ENCODE measurements around the gene ADCY10. TPM values are rescaled to one million over a fixed set of nuclear protein-coding genes. Genes with fewer than 3 reads are reported as not detected.

ADCY10 gene
- total RNA-seq, 1 experiment from 2014 or later = 0.46 TPM

- Histone ChIP-seq H2AFZ (no peak overlapping the region), H3F3A (ENCODE audit: insufficient read depth, low read depth) (peaks cover 9% of the 10 kb centered on the region; the same call in 1 of the 2 replicates), H3K27me3 (ENCODE audit: insufficient read depth, low read depth) (no peaks in the 10 kb centered on the region), H3K4me2 (no peak overlapping the region), H4K20me1 (ENCODE audit: insufficient read depth) (no peaks in the 10 kb centered on the region), H3K9me3 (ENCODE audit: insufficient read depth, low read depth) (peaks cover 7% of the 10 kb centered on the region; the same call in 1 of the 2 replicates), H3K9me2 (ENCODE audit: insufficient read depth) (no peaks in the 10 kb centered on the region), H3K4me1 (replicated peaks; ENCODE audit: insufficient read depth) (0 out of 2 replicates have a peak, but pooled peaks cover 14% of the 10 kb centered on the region), H3K27ac (no peak overlapping the region), H3K79me2 (ENCODE audit: low read depth) (no peaks in the 10 kb centered on the region), H3K4me3 (no peak overlapping the region), H3K36me3 (ENCODE audit: low read depth) (no peaks in the 10 kb centered on the region)
- POLR2A ChIA-PET (ENCODE audit: unreplicated experiment) = interaction anchor here (0.6 kb wide), 1 partner anchor 414 kb away, joined by 3 read pairs; no protein-coding TSS in a partner anchor
- BruUV-seq (replicated peaks) = no TSS peak
- CTCF ChIA-PET = no interaction called here
- no peak for DNase-seq
- TF ChIP-seq CTCF (conservative IDR thresholded peaks at IDR 0.05) = no peak
- TF ChIP-seq EZH2 (IDR thresholded peaks at IDR 0.05; ENCODE audit: low read depth) = no peak
- intact Hi-C loops (cut with micrococcal nuclease; ENCODE audit: unreplicated experiment) = no loop called here
These were observed 98.3 kb downstream of the ADCY10 start for GRCh38 chr1:167815650-167816049.

GRCh38 chr1:167812972-167813371 is 101.0 kb downstream of the ADCY10 start:
- Histone ChIP-seq H3F3A (ENCODE audit: insufficient read depth, low read depth) (no peaks in the 10 kb centered on the region), H3K4me1 (replicated peaks; ENCODE audit: insufficient read depth) (0 out of 2 replicates have a peak, but pooled peaks cover 4% of the 10 kb centered on the region), H3K4me2 (no peak overlapping the region), H2AFZ (no peak overlapping the region), H4K20me1 (ENCODE audit: insufficient read depth) (no peaks in the 10 kb centered on the region), H3K27me3 (ENCODE audit: insufficient read depth, low read depth) (no peaks in the 10 kb centered on the region), H3K79me2 (ENCODE audit: low read depth) (no peaks in the 10 kb centered on the region), H3K36me3 (ENCODE audit: low read depth) (0 out of 2 replicates have a peak, but pooled peaks cover 6% of the 10 kb centered on the region), H3K27ac (no peak overlapping the region), H3K9me3 (ENCODE audit: insufficient read depth, low read depth) (peaks cover 7% of the 10 kb centered on the region; the same call in 1 of the 2 replicates), H3K9me2 (ENCODE audit: insufficient read depth) (no peaks in the 10 kb centered on the region), H3K4me3 (no peak overlapping the region)
- no peak for DNase-seq
- ChIA-PET POLR2A (ENCODE audit: unreplicated experiment) (no interaction called here), CTCF (no interaction called here)
- TF ChIP-seq EZH2 (IDR thresholded peaks at IDR 0.05; ENCODE audit: low read depth) = no peak
- TF ChIP-seq CTCF (conservative IDR thresholded peaks at IDR 0.05) = no peak
- BruUV-seq (replicated peaks) = no TSS peak
- intact Hi-C loops (cut with micrococcal nuclease; ENCODE audit: unreplicated experiment) = no loop called here

- POLR2A ChIA-PET (ENCODE audit: unreplicated experiment) = interaction anchor here (0.6 kb wide), 1 partner anchor 12 kb away, joined by 13 read pairs; no protein-coding TSS in a partner anchor
- Histone ChIP-seq H3K4me1 (replicated peaks; ENCODE audit: insufficient read depth) (no peaks in the 10 kb centered on the region), H3K36me3 (ENCODE audit: low read depth) (0 out of 2 replicates have a peak, but pooled peaks cover 6% of the 10 kb centered on the region), H3K9me2 (ENCODE audit: insufficient read depth) (no peaks in the 10 kb centered on the region), H3K4me2 (no peak overlapping the region), H4K20me1 (ENCODE audit: insufficient read depth) (no peaks in the 10 kb centered on the region), H2AFZ (no peak overlapping the region), H3F3A (ENCODE audit: insufficient read depth, low read depth) (no peaks in the 10 kb centered on the region), H3K9me3 (ENCODE audit: insufficient read depth, low read depth) (no peaks in the 10 kb centered on the region), H3K27ac (no peak overlapping the region), H3K79me2 (ENCODE audit: low read depth) (no peaks in the 10 kb centered on the region), H3K4me3 (no peak overlapping the region), H3K27me3 (ENCODE audit: insufficient read depth, low read depth) (no peaks in the 10 kb centered on the region)
- intact Hi-C loops (cut with micrococcal nuclease; ENCODE audit: unreplicated experiment) = no loop called here
- DNase-seq = no peak
- TF ChIP-seq EZH2 (IDR thresholded peaks at IDR 0.05; ENCODE audit: low read depth) = no peak
- no peak for TF ChIP-seq CTCF (conservative IDR thresholded peaks at IDR 0.05)
- BruUV-seq (replicated peaks) = no TSS peak
- CTCF ChIA-PET = no interaction called here
These were observed 105.2 kb downstream of the ADCY10 start for GRCh38 chr1:167808690-167809089.
